ENCODE measurements around the gene THBS2. TPM values are rescaled to one million over a fixed set of nuclear protein-coding genes. Genes with fewer than 3 reads are reported as not detected.

Gene THBS2
- total RNA-seq, 2 donors from 2014 or later, result 0.93 to 0.99 TPM

- no peak overlapping the region for H3K27ac ChIP-seq (ENCODE audit: low read depth, low read length)
- H3K4me3 ChIP-seq (ENCODE audit: low read length), result no peak overlapping the region
- no peak overlapping the region for H3K9ac ChIP-seq (ENCODE audit: extremely low read depth, low read length, poor library complexity, severe bottlenecking)
- H3K4me1 ChIP-seq (ENCODE audit: control insufficient read depth, insufficient read depth, low read length), result no peaks in the 10 kb centered on the region
- peaks cover 4% of the 10 kb centered on the region for H3K36me3 Mint-ChIP-seq (ENCODE audit: low read depth)
- no peaks in the 10 kb centered on the region for H3K4me1 Mint-ChIP-seq
- no peak overlapping the region for H3K27ac Mint-ChIP-seq
- H3K9me3 Mint-ChIP-seq, result peaks cover 3% of the 10 kb centered on the region
- 89 to 92% methylated on average over 10 to 15 of the region's 15 CpGs for WGBS, 2 experiments (ENCODE audit: insufficient coverage in 1 of 2, insufficient read length in 1 of 2)
- H3K36me3 ChIP-seq (ENCODE audit: control insufficient read depth, insufficient read depth, low read length), result no peaks in the 10 kb centered on the region
- no peak overlapping the region for H3K4me3 Mint-ChIP-seq
- H3K9me3 ChIP-seq (ENCODE audit: control insufficient read depth, low read length), result no peaks in the 10 kb centered on the region
- TF ChIP-seq CTCF (conservative IDR thresholded peaks at IDR 0.05), result no peak
- no peak for DNase-seq
- no peaks in the 10 kb centered on the region for H3K27me3 ChIP-seq (ENCODE audit: control insufficient read depth, insufficient read depth, low read length, poor library complexity, severe bottlenecking)
- H3K27me3 Mint-ChIP-seq (ENCODE audit: insufficient read depth), result no peaks in the 10 kb centered on the region
These were observed 33.3 kb downstream of the THBS2 start for GRCh38 chr6:169220068-169220964.

GRCh38 chr6:169217972-169218371, 35.7 kb downstream of the THBS2 start:
- 83 to 92% methylated on average over 1 of the region's 1 CpG for WGBS, 2 experiments (ENCODE audit: insufficient coverage in 1 of 2, insufficient read length in 1 of 2)

GRCh38 chr6:169216830-169217229, 36.8 kb downstream of the THBS2 start:
- H3K36me3 ChIP-seq (ENCODE audit: control insufficient read depth, insufficient read depth, low read length), result no peaks in the 10 kb centered on the region
- H3K4me1 Mint-ChIP-seq, result no peaks in the 10 kb centered on the region
- no peak overlapping the region for H3K27ac ChIP-seq (ENCODE audit: low read depth, low read length)
- no peaks in the 10 kb centered on the region for H3K4me1 ChIP-seq (ENCODE audit: control insufficient read depth, insufficient read depth, low read length)
- H3K9me3 ChIP-seq (ENCODE audit: control insufficient read depth, low read length), result no peaks in the 10 kb centered on the region
- no peak for TF ChIP-seq CTCF (conservative IDR thresholded peaks at IDR 0.05)
- no peaks in the 10 kb centered on the region for H3K27me3 Mint-ChIP-seq (ENCODE audit: insufficient read depth)
- H3K27me3 ChIP-seq (ENCODE audit: control insufficient read depth, insufficient read depth, low read length, poor library complexity, severe bottlenecking), result no peaks in the 10 kb centered on the region
- no peaks in the 10 kb centered on the region for H3K9me3 Mint-ChIP-seq
- no peak for DNase-seq
- H3K27ac Mint-ChIP-seq, result no peak overlapping the region
- H3K36me3 Mint-ChIP-seq (ENCODE audit: low read depth), result no peaks in the 10 kb centered on the region
- WGBS, 2 experiments (ENCODE audit: insufficient coverage in 1 of 2, insufficient read length in 1 of 2), result 82 to 87% methylated on average over 10 to 14 of the region's 14 CpGs
- H3K4me3 Mint-ChIP-seq, result no peak overlapping the region
- H3K4me3 ChIP-seq (ENCODE audit: low read length), result no peak overlapping the region
- H3K9ac ChIP-seq (ENCODE audit: extremely low read depth, low read length, poor library complexity, severe bottlenecking), result no peak overlapping the region

More at GRCh38 chr6:169217972-169218371, 35.7 kb downstream of the THBS2 start:
- Mint-ChIP-seq H3K4me1 (no peaks in the 10 kb centered on the region), H3K27me3 (ENCODE audit: insufficient read depth) (no peaks in the 10 kb centered on the region), H3K36me3 (ENCODE audit: low read depth) (no peaks in the 10 kb centered on the region), H3K9me3 (peaks cover 3% of the 10 kb centered on the region), H3K4me3 (no peak overlapping the region), H3K27ac (no peak overlapping the region)
- no peak overlapping the region for H3K9ac ChIP-seq (ENCODE audit: extremely low read depth, low read length, poor library complexity, severe bottlenecking)
- H3K4me1 ChIP-seq (ENCODE audit: control insufficient read depth, insufficient read depth, low read length), result no peaks in the 10 kb centered on the region
- H3K27ac ChIP-seq (ENCODE audit: low read depth, low read length), result no peak overlapping the region
- H3K4me3 ChIP-seq (ENCODE audit: low read length), result no peak overlapping the region
- no peaks in the 10 kb centered on the region for H3K27me3 ChIP-seq (ENCODE audit: control insufficient read depth, insufficient read depth, low read length, poor library complexity, severe bottlenecking)
- TF ChIP-seq CTCF (conservative IDR thresholded peaks at IDR 0.05), result no peak
- no peaks in the 10 kb centered on the region for H3K36me3 ChIP-seq (ENCODE audit: control insufficient read depth, insufficient read depth, low read length)
- H3K9me3 ChIP-seq (ENCODE audit: control insufficient read depth, low read length), result no peaks in the 10 kb centered on the region
- no peak for DNase-seq
